NCI-H524 treated with DMSO at 0.1 percent for 48 hours (cell line): ENCODE data around the gene AHI1.
"Not testable (repeated sequence)": the region's sequence is repeated elsewhere in the genome, so short reads cannot be mapped to it uniquely, and the experiment has no call there.

Source experiments
- DNase-seq: peaks from one replicate; lab custom pipeline; 2025; lab: John Stamatoyannopoulos, UW

The AHI1 gene

GRCh38 chr6:135390458-135390857, 107.1 kb downstream of the AHI1 start:
- DNase-seq, result no peak

- DNase-seq, result no peak
Observed at GRCh38 chr6:135385299-135385698, 112.2 kb downstream of the AHI1 start.

- no peak for DNase-seq
Observed at GRCh38 chr6:135383766-135384165, 113.8 kb downstream of the AHI1 start.

- DNase-seq, result no peak
Observed at GRCh38 chr6:135383301-135383700, 114.2 kb downstream of the AHI1 start.

GRCh38 chr6:135382182-135382628, 115.3 kb downstream of the AHI1 start:
- no peak for DNase-seq

GRCh38 chr6:135380793-135381192, 116.7 kb downstream of the AHI1 start:
- DNase-seq, result no peak

- no peak for DNase-seq
Observed at GRCh38 chr6:135379647-135380046, 117.9 kb downstream of the AHI1 start.

- DNase-seq, result no peak
Observed at GRCh38 chr6:135372758-135373157, 124.8 kb downstream of the AHI1 start.

GRCh38 chr6:135363622-135364021, 133.9 kb downstream of the AHI1 start:
- DNase-seq, result not testable (repeated sequence)

GRCh38 chr6:135362124-135362523, 135.4 kb downstream of the AHI1 start:
- no peak for DNase-seq

- no peak for DNase-seq
Observed at GRCh38 chr6:135360222-135360621, 137.3 kb downstream of the AHI1 start.

- no peak for DNase-seq
Observed at GRCh38 chr6:135358985-135359384, 138.6 kb downstream of the AHI1 start.

- DNase-seq, result no peak
Observed at GRCh38 chr6:135358251-135358821, 139.2 kb downstream of the AHI1 start.

- DNase-seq, result no peak
Observed at GRCh38 chr6:135354407-135354806, 143.1 kb downstream of the AHI1 start.

GRCh38 chr6:135353113-135353512, 144.4 kb downstream of the AHI1 start:
- no peak for DNase-seq

- DNase-seq, result no peak
Observed at GRCh38 chr6:135351635-135352034, 145.9 kb downstream of the AHI1 start.

- DNase-seq, result no peak
Observed at GRCh38 chr6:135347887-135348286, 149.7 kb downstream of the AHI1 start.

- DNase-seq, result no peak
Observed at GRCh38 chr6:135346747-135347146, 150.8 kb downstream of the AHI1 start.

- DNase-seq, result no peak
Observed at GRCh38 chr6:135344526-135344925, 153.0 kb downstream of the AHI1 start.

- DNase-seq, result not testable (repeated sequence)
Observed at GRCh38 chr6:135339920-135340319, 157.6 kb downstream of the AHI1 start.

- DNase-seq, result no peak
Observed at GRCh38 chr6:135334169-135334568, 163.4 kb downstream of the AHI1 start.

GRCh38 chr6:135331002-135331401, 166.5 kb downstream of the AHI1 start:
- no peak for DNase-seq

- no peak for DNase-seq
Observed at GRCh38 chr6:135329851-135330803, 167.4 kb downstream of the AHI1 start.
